HG03135 (cell line): ENCODE measurements around the gene LFNG.

ENCODE experiments used
- ATAC-seq: cut with Tn5 transposase; IDR thresholded peaks from one replicate; pipeline ENCODE4 v1.9.1; 2021; ENCODE audit warnings: mild to moderate bottlenecking, moderate library complexity; ENCODE audit not compliant: unreplicated experiment

The LFNG gene

DNA sequence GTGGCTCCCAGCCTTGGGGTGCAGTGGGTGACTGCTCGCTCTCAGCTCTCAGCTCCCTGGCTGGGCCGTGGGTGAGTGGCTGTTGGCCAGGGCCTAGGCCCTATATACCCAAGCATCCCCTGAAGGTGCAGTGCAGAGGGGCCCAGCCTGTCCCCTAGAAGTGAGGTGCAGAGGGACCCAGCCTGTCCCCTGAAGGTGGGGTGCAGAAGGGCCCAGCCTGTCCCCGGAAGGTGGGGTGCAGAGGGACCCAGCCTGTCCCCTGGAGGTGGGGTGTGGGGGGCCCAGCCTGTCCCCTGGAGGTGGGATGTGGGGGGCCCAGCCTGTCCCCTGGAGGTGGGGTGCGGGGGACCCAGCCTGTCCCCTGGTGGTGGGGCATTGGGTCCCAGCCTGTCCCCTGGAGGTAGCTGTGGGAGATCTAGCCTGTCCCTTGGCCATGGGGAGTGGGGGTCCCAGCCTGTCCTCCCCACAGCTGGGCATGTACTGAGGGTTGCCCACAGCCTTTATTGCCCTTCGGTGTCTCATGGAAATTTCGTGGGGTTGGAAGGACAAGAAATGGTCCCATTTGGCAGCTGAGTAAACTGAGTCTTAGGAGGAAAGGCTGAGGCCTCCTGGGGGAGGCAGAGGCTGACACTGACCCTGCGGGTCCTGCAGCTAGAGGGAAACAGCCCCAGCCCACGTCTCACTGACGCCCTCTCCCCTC, 17.5 kb upstream of the LFNG start:
- ATAC-seq, result no peak

DNA sequence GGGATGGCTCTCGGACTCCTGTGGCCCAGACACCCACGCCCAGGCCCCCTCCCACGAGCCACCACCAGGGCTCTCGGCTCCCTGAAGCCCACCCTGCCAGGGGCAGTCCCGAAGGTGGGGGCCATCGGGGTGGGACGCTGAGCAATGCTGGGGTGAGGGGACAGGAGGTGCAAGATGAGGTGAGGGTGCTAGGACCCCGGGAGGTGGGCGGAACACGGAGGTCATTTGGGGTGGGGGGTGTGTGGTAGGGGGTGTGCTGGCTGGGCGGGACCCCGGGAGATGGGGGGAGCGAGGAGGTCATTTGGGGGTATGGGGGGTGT, 17.0 kb upstream of the LFNG start:
- ATAC-seq, result no peak

DNA sequence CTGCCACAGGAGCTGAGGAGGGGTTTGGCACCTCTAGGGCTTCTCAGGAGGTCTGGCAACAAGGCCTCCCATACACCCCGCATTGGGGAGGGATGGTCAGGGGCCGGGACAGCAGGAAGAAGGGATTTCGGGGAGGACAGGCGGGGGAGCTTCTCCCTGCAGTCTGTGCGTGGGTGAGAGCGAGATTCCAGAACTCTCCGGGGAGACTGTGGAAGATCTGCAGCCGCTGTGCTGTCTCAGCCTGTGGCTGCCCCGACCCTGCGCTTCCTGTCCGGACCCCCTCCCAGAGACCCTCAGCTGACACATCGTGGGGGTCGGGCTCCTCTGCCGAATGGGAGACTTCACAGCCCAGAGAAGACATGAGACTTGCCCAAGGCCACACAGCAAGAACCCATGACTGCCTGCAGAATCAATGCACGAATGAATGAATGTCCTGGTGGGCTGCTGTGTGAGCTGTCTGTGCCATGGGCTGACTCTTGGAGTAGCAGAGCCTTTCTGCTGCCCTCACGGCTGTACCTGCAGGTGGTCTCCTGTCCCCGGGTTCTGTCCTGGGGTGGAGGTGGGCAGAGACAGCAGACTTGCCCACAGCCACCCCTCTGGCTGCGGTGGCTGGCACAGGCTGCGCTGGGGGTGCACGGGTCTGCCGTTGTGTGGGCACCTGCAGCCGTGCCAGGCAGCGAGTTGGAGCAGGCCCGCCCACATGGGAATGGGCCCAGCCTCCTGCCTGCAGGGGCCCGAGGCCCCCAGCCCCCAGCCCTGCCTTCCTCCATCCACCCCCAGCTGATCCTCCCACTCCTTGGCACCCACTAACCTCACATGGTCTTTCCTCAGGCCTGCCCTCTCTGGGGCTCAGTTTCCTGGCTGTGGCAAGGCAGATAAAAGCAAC, 16.3 kb upstream of the LFNG start:
- ATAC-seq, result no peak

DNA sequence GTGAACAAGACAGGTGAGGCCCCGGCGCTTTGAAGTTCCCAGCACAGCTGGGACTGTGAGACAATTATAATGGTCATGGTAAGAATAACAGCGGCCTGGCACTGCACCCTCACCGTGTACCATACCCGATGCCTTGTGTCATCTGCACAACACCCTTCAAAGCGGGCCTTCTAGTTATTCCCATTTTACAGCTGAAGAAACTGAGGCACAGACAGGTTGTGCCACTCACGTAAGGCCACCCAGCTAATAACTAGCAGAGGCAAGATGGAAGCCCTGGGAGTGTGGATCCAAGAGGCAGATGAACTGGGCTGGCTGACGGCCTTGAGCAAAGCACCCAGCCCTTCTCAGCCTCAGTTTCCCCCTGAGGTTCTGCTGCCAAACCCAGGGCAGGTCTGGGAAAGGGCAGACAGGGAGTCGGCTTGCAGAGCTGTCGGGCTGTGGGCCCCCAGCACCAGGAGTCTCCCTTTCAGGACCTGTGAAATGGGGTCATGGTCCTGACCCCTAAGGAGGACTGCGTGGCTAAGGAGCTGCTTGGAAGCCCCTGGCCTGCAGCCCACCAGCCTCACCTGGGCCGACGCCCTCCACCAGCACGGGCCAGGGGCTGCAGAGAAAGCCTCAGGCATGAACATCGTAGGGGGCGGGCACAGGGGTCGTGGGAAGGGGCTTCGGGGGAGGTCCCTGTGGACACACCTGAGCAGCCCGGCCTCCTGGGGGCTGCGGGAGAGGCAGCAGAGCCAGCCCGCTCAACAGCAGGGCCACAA, 15.3 kb upstream of the LFNG start:
- ATAC-seq, result no peak

DNA sequence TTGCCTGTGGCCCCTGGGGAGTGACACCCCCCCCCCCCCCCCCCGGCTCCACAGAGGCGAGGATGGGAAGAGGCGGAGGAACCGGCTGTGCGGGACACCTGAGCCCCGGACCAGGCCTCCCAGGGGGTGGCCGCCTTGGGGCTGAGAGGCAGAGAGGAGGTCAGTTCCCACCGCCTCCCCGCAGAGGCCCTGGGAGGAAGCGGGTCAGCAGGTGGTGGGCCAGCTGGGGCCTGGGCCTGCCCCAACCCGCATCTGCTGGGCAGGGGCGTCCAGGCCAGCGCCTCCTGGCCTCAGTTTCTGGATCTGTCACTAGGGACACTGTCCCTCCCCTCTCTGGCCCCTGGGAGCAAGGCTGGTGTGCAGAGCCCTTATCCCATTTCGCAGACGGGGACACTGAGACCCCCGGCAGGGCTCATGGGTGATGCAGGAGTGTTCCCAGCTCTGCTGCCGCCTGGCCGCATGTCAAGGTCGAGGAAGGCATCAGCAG, 14.6 kb upstream of the LFNG start:
- no peak for ATAC-seq

DNA sequence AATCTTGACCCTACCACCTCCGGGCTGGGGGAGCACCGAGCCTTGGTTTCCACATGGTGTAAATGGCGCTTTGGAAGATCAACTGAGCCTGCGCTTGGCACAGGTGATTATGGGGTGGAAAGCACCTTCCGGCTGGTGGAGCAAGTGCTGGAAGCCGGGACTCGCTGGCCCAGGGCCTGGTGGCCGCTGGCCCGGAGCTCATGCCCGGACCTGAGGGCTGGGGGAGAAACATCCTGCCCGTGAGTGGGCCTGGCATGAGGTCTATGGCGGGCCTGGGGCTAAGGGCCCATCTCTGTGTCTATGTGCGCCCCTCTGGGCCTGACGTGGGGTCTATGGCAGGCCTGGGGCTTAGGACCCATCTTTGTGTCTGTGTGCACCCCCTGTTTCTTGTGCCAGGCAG, 14.2 kb upstream of the LFNG start:
- no peak for ATAC-seq

DNA sequence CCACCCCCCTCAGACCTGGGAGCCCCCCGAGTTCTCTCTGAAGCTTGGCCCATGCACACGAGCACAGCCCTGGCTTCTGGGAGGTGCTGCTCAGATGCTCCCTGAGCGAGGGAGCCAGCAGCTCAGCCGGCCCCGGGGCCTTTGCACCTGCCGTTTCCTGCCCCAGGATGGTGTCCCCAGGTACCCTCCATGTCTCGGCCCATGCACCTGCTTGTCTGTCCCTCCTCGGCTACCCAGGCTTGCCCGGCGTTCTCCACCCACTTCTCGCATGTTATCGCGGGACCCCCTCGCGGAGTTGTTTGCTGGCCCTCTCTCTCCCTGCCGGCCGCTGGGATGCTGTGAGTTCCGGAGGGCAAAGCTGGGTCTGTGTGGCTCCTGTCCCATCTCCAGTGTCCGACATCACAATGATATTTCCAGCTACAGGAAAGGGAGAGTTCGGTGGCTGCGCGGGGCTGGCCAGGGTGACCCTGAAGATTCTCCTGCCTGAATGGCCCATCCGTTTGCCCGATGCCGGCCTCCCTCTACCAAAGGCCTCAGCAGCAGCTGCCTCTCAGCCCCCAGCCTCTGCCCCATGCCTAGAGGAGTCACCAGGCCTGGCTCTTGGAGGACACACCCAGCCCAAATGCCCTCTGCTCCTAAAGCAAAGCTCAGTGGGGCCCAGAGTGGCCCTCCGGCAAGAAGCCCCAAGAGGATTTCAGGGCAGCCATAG, 12.2 kb upstream of the LFNG start:
- no peak for ATAC-seq

DNA sequence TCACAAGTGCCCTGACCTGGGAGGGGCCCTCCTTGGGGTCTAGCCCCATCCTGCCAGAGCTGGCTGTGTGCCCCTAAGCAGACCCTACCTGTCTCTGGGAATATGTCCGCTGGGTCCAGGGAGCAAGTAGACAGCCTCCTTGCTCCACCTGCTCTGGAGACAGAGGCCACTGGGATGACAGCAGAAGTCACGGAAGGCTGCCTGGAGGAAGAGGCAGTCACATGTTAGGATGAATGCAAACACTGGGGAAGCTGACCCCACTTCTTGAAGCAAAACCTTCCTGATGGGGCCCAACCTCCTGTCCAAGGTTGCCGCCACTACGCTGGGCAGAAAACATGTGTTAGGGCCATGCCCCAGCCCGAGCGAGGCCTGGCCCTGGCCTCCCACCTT, 11.7 kb upstream of the LFNG start:
- no peak for ATAC-seq

DNA sequence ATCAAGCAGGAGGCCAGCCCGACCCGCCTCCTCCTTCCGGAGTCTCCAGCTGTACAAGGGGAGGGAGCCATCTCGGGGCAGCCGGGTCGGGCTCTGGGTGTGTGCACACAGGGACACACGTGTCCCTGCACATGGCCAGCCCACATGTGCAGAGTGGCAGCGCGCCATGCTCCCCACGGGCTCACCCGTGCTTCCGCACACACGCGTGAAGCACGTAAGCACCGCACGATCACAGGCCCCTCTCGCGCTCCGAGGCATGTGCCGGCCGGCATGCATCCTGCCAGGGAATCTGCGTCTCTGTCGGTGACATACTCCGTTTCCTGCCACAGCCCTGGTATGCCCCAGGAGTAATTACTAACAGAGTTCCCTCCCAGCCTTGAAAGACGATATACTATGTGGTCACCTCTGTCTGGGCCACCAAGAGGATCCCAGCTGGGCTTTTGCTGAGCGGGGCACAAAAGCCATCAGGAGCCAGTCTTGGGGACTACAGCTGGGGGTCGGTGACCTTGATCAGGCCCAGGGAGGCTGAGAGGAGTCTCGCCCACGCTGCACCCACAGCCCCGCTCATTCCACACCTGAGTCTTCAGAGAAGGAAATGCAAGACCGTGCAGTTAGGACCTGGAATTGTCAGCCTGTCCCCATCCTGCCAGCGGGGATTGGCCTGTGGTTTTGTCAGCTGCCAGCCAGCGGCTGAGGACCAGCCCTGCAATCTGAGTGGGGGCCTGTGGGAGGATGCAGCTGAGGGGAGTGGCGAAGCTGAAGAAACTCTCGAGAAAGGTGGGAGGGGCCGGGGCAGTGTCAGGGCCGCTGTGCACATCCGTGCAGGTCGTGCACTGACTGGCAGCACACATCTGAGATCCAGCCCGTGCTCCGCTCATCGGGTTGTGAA, 11.0 kb upstream of the LFNG start:
- ATAC-seq, result peak; percentile 35

DNA sequence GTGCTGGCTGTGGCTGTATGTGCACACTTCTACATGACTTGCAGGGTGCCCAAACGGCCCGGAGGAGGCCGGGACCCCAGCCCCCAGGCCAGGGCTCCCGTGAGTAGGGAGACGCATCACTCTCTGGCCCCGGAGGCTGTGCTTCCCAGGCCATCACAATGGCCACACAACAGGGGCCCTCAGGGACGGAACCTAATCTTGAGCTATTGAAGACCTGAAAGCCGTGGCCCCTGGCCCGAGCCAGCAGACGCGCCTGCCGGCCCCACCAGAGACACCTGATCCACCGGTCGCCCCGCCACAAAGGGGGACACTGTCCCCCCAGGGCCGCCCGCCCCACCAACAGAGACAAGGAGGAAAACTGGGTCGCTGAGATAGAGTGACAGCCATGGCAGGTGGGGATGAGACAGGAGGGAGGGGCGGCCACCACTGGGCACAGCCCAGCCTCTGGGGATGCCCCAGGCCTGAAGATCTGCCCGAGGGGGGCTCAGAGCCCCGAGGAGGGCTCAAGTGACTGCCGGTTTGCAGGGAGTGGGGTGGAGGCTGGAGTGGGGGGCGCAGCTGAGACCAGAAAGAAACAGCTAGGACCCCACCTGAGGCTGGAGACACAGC, 10.2 kb upstream of the LFNG start:
- ATAC-seq, result no peak

DNA sequence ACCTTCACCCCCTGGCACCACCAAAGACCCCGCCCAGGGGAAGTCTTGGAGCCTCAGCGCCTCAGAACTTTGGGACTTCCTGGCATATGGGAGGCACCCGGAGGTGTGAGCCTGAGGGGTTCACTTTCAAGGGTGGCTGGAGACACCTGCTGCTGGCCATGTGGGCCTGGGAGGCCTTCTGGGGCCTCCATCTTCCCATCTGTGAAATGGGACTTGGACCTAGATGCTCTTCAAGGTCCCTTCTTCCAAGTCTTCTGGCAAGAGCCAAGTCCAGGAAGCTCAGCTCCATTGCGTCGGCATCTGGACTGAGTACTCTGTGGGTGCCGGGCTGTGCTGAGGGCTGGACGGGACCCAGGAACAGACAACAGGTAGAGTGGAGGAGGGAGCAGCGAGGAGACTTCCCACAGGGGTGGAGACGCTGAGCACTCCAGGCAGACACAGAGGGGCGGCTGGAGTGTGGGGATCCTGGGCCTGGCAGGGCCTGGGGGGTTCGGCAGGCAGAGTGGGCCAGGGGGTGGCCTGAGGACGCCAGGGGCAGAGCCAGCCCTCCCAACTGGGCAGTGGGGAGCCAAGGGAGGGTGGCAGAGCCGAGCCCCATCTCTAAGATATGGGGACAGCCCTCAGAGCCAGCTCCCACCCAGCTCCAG, 9.3 kb upstream of the LFNG start:
- ATAC-seq, result no peak

DNA sequence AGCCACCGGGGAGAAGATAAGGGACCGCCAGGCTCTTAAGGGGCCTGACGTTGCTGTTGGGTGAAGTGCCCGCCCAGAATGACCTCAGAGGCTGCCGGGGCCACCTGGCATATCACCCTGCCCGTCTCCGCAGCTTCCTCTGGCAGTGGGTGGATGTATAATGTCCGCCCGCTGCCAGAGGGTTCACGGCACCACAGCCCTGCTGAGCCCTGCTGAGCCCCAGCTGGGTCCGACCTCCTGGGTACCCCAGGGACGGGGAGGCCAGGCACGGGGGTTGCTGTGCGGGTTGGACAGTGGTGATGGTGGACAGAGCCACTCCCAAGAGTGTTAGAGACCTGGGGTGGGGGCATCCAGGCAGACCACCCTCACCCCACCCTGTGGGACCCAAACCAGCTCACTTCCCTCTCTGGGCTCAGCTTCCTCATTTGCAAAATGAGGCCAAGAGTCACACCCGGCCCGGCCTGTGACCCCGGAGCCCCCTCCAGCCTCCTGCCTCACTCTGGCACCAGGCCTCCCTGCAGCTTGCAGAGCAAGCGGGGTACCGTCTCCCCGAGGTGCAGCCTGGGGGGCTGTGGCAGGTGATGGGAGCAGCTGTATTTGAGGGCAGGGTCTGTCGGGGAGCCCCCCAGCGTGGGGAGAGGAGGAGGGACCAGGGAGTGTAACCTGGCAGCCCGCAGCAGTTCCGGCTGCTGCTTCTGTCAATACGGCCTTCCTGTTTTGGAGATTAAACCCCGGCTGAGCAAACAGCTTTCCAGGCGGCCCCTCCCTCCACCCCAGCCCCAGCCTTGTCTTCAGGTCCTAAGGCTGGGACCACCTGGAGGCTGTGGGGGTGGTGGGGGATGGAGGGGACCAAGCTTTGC, 8.4 kb upstream of the LFNG start:
- no peak for ATAC-seq

DNA sequence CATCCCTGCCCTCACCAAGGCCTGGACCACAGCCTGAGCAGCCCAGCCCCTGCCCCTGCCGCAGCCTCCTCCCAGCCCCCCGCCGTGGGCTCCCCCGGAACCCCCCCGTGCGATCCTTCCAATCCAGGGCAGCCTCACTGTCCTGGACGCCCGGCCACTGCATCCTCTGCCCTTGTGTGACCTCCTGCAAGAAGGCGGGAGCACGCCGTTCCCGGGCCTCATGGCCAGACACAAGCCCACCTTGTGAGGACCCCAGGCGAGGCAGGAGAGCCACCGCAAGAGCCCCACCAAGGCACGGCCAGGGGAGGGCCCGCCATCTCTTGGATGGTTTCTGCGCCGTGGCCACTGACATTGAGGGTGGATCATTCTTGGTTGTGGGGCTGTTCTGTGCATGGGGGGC, 7.8 kb upstream of the LFNG start:
- no peak for ATAC-seq

DNA sequence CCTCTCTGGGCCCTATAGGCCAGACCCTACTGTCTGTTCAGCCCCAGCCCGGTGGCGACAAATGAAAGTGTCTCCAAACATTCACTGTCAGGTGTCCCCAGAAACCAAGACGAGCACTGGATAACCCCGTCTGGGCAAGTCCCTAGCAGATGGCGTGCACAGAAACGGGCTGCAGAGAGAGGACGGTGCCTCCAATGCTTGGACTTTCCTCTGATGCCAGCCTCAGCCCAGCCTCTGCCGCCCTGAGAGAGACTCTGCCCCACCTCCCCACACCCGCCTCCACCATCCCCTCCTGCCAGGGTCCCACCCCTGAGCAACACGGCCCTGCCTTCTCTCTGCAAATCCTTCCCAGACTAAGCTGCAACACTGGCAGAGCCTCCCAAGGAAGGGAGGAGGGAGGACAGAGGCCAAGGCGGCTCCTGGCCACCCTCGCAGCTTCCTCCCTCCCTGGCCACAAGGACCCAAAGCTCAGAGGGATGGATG, 7.4 kb upstream of the LFNG start:
- ATAC-seq, result no peak

DNA sequence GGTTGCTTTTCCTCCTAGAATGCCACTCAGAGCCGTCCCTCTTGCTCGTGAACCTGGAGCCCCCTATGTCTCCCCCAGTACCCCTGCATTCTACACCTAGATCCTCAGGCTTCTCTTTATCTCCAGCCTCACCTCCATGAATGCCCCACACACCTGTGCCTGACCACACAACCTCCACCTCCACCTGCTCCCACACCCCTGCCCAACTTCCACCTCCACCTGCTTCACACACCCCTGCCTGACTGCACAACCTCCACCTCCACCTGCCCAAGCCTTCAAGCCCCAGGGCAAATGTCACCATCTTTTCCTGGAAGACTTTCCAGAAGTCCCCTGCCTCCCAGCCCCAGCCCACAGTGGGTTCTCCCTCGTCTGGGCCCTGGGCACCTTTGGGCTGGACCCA, 6.9 kb upstream of the LFNG start:
- no peak for ATAC-seq

DNA sequence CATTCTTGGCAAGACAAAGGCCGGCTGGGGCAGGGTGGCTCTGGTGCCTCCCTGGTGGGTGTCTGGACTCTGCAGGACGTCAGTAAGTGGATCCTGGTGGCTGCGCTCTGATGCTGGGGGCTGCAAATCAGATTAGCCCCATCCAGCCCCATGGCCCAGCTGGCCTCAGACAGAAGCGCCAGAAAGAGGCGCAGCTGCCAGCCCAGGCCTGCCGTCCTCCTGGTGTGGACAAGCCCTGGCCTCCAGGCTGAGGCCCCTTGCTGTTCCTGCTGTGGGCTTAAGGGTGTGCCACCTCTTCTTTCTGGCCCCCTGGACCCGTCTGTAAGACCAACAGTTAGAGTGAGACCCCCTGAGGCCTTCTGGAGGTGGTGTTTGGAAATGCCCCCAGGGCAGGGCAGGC, 5.9 kb upstream of the LFNG start:
- no peak for ATAC-seq

DNA sequence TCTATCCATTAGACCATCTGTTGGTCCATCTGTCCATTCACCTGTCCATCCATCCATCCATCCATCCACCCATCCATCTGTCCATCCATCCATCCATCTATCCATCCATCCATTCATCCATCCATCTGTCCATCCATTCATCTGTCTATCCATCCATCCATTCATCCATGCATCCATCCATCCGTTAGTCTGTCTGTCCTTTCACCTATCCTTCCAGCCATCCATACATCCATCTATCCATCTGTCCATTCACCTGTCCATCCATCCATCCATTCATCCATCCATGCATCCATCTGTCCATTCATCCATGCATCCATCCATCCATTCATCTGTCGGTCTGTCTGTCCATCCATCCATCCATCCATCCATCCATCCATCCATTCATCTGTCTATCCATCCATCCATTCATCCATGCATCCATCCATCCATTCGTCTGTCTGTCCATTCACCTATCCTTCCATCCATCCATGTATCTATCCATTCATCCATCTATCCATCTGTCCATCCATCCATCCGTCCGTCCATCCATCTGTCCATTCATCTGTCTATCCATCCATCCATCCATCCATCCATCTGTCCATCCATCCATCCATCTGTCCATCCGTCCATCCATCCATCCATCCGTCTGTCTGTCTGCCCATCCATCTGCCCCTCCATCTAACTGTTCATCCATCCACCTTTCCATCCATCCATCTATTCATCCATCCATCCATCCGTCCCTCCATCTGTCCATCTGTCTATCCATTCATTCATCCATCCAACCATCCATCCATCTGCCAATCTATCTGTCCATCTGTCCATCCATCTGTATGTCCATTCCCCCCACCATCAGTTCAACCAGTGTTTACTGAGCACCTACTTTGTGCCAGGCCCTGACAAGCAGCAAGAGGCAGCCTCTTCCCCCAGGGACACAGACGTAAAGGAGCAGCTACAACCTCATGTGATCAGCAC, 4.8 kb upstream of the LFNG start:
- no peak for ATAC-seq
